ENCODE results near the gene CPXM2. TPM values are rescaled to one million over a fixed set of nuclear protein-coding genes. Genes with fewer than 3 reads are reported as not detected.

CPXM2 gene
- total and polyA plus RNA-seq, 9 of the 15 experiments (the other 6 are each of a cell fraction or from before 2014, with no cell fraction given), result not detected

GRCh38 chr10:123717336-123717735, 174.3 kb downstream of the CPXM2 start (continued):
- TF ChIP-seq ARID3A (IDR thresholded peaks at IDR 0.05; ENCODE audit: borderline replicate concordance, low read depth, low read length) (no peak), THRA (IDR thresholded peaks at IDR 0.05) (no peak), AFF1 (IDR thresholded peaks at IDR 0.05; ENCODE audit: low read depth in 1 of 2, partially characterized antibody in 2 of 2) (no peak), DPF2 (IDR thresholded peaks at IDR 0.05) (no peak)

All from K562 (cell line).